ENCODE measurements around the gene ZNF578. TPM values are rescaled to one million over a fixed set of nuclear protein-coding genes. Genes with fewer than 3 reads are reported as not detected.
"Not testable (repeated sequence)": the region's sequence is repeated elsewhere in the genome, so short reads cannot be mapped to it uniquely, and the experiment has no call there.

ZNF578 gene
- total RNA-seq, 3 donors from 2014 or later = 1.3 to 3.7 (median 1.4) TPM

DNA sequence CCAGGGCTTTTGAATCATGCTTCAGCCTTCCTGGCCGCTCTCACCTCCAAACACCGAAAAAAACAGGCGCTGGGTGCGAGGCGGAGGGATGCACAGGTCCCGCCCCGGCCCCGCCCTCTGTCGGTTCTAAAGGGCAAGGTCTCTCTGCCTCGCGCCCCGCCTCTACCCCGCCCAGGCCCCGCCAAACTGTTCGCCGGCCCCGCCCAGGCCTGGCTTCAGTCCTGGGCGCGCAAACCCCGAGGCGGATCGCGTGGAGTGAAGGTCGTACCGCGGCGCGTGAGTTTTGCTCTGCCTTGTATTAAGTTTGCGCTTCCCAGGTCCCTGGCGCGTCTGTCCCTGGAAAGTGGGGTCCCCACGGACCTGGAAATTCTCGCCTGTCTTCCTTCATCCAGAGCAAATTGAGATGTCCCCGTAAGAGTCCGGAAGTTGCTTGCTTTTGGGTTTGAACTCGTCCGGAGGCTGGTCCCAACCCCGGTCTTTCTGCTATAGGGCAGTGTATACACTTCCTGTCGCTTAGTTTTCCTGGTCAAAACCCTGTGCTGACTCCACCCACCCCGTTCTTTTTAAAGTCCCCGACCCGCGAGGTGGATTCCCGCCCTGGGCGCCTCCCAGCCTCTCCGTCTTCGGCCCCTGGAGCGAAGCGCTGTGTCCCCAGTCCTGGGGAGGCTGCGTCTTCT, 82.6 kb downstream of the ZNF578 start:
- peak; percentile 78 to 87 for DNase-seq (ENCODE audit: low spot score in 2 of 2)
- no peaks in the 10 kb centered on the region for H3K36me3 ChIP-seq
- no peaks in the 10 kb centered on the region for H3K27me3 ChIP-seq
- no peaks in the 10 kb centered on the region for H3K9me3 ChIP-seq
- H3K4me3 ChIP-seq = peak overlapping the region; percentile 58 to 81 (median 63)
- H3K4me1 ChIP-seq = no peaks in the 10 kb centered on the region
- intact Hi-C loops (cut with DNase I; ENCODE audit: low total_unique reads) = no loop called here
- H3K27ac ChIP-seq = peak overlapping the region; percentile 69 to 88
- TF ChIP-seq POLR2AphosphoS5 (IDR thresholded peaks at IDR 0.05) (no peak), POLR2A (IDR thresholded peaks at IDR 0.05) (no peak)
- TF ChIP-seq, protein P1, sequence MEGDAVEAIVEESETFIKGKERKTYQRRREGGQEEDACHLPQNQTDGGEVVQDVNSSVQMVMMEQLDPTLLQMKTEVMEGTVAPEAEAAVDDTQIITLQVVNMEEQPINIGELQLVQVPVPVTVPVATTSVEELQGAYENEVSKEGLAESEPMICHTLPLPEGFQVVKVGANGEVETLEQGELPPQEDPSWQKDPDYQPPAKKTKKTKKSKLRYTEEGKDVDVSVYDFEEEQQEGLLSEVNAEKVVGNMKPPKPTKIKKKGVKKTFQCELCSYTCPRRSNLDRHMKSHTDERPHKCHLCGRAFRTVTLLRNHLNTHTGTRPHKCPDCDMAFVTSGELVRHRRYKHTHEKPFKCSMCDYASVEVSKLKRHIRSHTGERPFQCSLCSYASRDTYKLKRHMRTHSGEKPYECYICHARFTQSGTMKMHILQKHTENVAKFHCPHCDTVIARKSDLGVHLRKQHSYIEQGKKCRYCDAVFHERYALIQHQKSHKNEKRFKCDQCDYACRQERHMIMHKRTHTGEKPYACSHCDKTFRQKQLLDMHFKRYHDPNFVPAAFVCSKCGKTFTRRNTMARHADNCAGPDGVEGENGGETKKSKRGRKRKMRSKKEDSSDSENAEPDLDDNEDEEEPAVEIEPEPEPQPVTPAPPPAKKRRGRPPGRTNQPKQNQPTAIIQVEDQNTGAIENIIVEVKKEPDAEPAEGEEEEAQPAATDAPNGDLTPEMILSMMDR (IDR thresholded peaks at IDR 0.05) = no peak

GRCh38 chr19:52536448-52536800, 83.1 kb downstream of the ZNF578 start:
- no peak for TF ChIP-seq POLR2AphosphoS5 (IDR thresholded peaks at IDR 0.05)
- TF ChIP-seq, protein P1 (IDR thresholded peaks at IDR 0.05) = no peak
- no peak for TF ChIP-seq POLR2A (IDR thresholded peaks at IDR 0.05)
- intact Hi-C loops (cut with DNase I; ENCODE audit: low total_unique reads) = no loop called here
- Histone ChIP-seq H3K4me3 (peak overlapping the region; percentile 58 to 81 (median 63)), H3K36me3 (no peaks in the 10 kb centered on the region), H3K27me3 (no peaks in the 10 kb centered on the region), H3K27ac (peak overlapping the region; percentile 69 to 88), H3K9me3 (no peaks in the 10 kb centered on the region), H3K4me1 (no peaks in the 10 kb centered on the region)
- no peak for DNase-seq (ENCODE audit: low spot score in 2 of 2)

- DNase-seq (ENCODE audit: low spot score in 2 of 2) = not testable (repeated sequence)
Measured at GRCh38 chr19:52538815-52539214, 85.5 kb downstream of the ZNF578 start.

DNA sequence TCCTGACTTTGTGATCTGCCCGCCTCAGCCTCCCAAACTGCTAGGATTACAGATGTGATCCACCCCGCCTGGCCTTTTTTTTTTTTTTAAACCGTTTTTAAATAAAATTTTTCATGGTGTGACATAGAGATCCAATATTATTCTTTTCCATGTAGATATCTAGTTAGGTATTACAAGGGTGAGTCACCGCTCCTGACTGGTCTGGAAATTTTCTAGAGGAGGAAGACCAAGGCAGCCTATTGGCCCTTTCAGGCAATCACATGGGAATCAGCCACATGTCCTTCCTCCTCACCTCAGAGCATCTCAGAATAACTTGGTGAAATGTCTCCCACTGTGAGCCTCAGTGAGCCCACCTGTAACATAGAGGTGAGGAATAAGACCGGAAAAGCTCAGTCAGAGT, 87.8 kb downstream of the ZNF578 start:
- H3K9me3 ChIP-seq; H3K27me3 ChIP-seq; H3K27ac ChIP-seq; H3K4me3 ChIP-seq; DNase-seq (ENCODE audit: low spot score in 2 of 2); H3K36me3 ChIP-seq; intact Hi-C loops (cut with DNase I; ENCODE audit: low total_unique reads); H3K4me1 ChIP-seq: not testable (repeated sequence)

More at GRCh38 chr19:52538815-52539214, 85.5 kb downstream of the ZNF578 start:
- H3K27ac ChIP-seq; intact Hi-C loops (cut with DNase I; ENCODE audit: low total_unique reads); H3K36me3 ChIP-seq; H3K9me3 ChIP-seq; H3K4me3 ChIP-seq; H3K4me1 ChIP-seq; H3K27me3 ChIP-seq: not testable (repeated sequence)

GRCh38 chr19:52541608-52542007, 88.3 kb downstream of the ZNF578 start:
- H3K4me3 ChIP-seq = no peak overlapping the region
- no peaks in the 10 kb centered on the region for H3K9me3 ChIP-seq
- H3K4me1 ChIP-seq = no peaks in the 10 kb centered on the region
- H3K27me3 ChIP-seq = no peaks in the 10 kb centered on the region
- H3K27ac ChIP-seq = no peak overlapping the region
- no peaks in the 10 kb centered on the region for H3K36me3 ChIP-seq
- no peak for DNase-seq (ENCODE audit: low spot score in 2 of 2)
- intact Hi-C loops (cut with DNase I; ENCODE audit: low total_unique reads) = no loop called here
- TF ChIP-seq, protein P1 (IDR thresholded peaks at IDR 0.05) = no peak
- TF ChIP-seq POLR2AphosphoS5 (IDR thresholded peaks at IDR 0.05) = no peak
- TF ChIP-seq POLR2A (IDR thresholded peaks at IDR 0.05) = no peak

DNA sequence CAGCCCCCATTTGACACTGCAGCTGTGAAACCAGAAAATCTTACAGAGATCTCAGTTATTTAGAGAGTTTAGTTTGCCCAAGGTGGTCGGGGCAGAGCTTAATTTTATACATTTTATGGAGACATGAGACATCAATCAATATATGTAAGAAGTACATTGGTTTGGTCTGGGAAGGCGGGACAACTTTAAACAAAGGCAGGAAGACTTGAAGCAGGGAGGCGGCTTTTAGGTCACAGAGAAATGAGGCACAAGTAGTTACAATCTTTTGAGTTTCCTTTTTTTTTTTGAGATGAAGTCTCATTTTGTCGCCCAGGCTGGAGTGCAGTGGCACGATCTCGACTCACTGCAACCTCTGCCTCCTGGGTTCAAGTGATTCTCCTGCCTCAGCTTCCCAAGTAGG, 89.2 kb downstream of the ZNF578 start:
- H3K36me3 ChIP-seq; H3K4me1 ChIP-seq; H3K27ac ChIP-seq; DNase-seq (ENCODE audit: low spot score in 2 of 2); intact Hi-C loops (cut with DNase I; ENCODE audit: low total_unique reads); H3K4me3 ChIP-seq; H3K27me3 ChIP-seq; H3K9me3 ChIP-seq: not testable (repeated sequence)

All from breast epithelium (tissue), 4 donors.